HepG2 (cell line): Measurements from ENCODE around the gene FAF1.

Source experiments
- HOXA7 ChIP-seq: sonication (generic); formaldehyde crosslinking; IDR thresholded peaks from 2 replicates; pipeline ENCODE4 v1.8.1; 2022; ENCODE audit warnings: mild to moderate bottlenecking, missing genetic modification reagents, moderate library complexity
- MAX ChIP-seq: IDR thresholded peaks from 2 replicates; pipeline ENCODE4 v1.6.1; 2012; ENCODE audit warnings: inconsistent platforms
- MIER2 ChIP-seq: IDR thresholded peaks from 2 replicates; pipeline ENCODE4 v1.6.1; 2016; ENCODE audit warnings: missing biosample characterization, missing genetic modification reagents
- MIER3 ChIP-seq: IDR thresholded peaks from 2 replicates; pipeline ENCODE4 v1.6.1; 2016; ENCODE audit warnings: missing compliant biosample characterization, borderline replicate concordance
- POLR2A ChIP-seq, 2 experiments: IDR thresholded peaks; 2 replicates each; pipeline ENCODE4 v1.6.1; 2011; ENCODE audit warnings: low read depth in 2 of 2, low read length in 2 of 2, mild to moderate bottlenecking in 1 of 2, moderate library complexity in 1 of 2; ENCODE audit not compliant: insufficient read depth in 1 of 2
- RAD21 ChIP-seq: fragments of 450-650 bp; formaldehyde crosslinking; IDR thresholded peaks from 2 replicates; pipeline ENCODE4 v1.5.0; 2020; ENCODE audit warnings: mild to moderate bottlenecking
- RBFOX2 ChIP-seq: fragments of 200-400 bp; formaldehyde crosslinking; IDR thresholded peaks from 2 replicates; pipeline ENCODE4 v1.6.1; 2017; ENCODE audit warnings: low read depth, mild to moderate bottlenecking, low read length
- SOX6 ChIP-seq, 2 experiments: fragments of 450-650 bp in 1 of 2; sonication (generic) in 1 of 2; formaldehyde crosslinking in 1 of 2; IDR thresholded peaks; 2 replicates each; pipeline versions ENCODE4 v1.4.0 to v1.6.1; 2017 to 2020; ENCODE audit warnings: antibody characterized with exemption in 1 of 2, mild to moderate bottlenecking in 1 of 2, missing genetic modification reagents in 1 of 2
- SP1 ChIP-seq, 2 experiments: fragments of 450-650 bp in 1 of 2; sonication (generic) in 1 of 2; formaldehyde crosslinking in 1 of 2; IDR thresholded peaks; 2 replicates each; pipeline versions ENCODE4 v1.4.0 to v1.6.1; 2016 to 2020; ENCODE audit warnings: missing genetic modification reagents in 1 of 2
- UBTF ChIP-seq: sonication (generic); formaldehyde crosslinking; IDR thresholded peaks from 2 replicates; pipeline ENCODE4 v1.4.0; 2020; ENCODE audit warnings: mild to moderate bottlenecking, missing genetic modification reagents
- ZNF138 ChIP-seq: sonication (generic); formaldehyde crosslinking; IDR thresholded peaks from 2 replicates; pipeline ENCODE4 v1.5.0; 2020; ENCODE audit warnings: mild to moderate bottlenecking, low read depth, missing genetic modification reagents
- ZNF317 ChIP-seq: sonication (generic); formaldehyde crosslinking; IDR thresholded peaks from 2 replicates; pipeline ENCODE4 v1.5.0; 2020; ENCODE audit warnings: mild to moderate bottlenecking, missing genetic modification reagents
- TF ChIP-seq, protein P1 (sequence below): sonication (generic); formaldehyde crosslinking; IDR thresholded peaks from 2 replicates; pipeline ENCODE4 v1.4.0; 2020; ENCODE audit warnings: missing genetic modification reagents
- TF ChIP-seq, protein P2 (sequence below): sonication (generic); formaldehyde crosslinking; IDR thresholded peaks from 2 replicates; pipeline ENCODE4 v1.5.0; 2020; ENCODE audit warnings: missing genetic modification reagents

DNA sequence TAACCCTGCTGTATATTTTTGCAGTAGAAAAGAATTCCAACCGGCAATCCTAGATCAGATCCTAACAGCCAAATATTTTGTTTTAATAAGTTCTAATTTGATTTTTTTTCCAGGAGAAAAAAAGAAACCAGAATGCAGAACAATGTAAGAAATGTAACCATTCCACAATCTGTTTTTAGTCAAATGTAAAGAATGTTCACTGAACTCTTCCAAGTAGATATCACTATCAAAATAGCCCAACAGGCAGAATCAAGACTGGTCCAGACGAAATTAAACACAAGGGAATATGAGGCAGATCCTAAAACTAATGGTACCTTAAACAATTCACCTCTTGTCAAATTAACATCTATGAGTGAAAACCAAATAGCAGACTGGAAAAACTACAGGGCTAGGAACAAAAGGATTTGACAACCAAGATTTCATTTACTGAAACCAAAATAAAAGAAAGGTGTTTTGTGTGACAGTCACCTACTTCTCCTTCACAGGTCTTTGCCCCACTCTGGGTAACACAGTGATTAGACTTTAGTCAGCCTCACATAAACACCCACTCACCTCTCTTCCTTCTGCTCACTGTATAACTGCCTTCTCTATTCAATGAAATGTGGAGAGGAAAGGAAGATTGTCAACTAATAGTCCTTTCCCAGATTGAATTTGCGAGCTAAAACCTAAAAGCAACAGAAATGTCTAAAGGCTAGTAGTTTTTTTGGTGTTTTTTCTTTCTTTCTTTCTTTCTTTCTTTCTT lies 137.9 kb downstream of the FAF1 start:
- no peak for TF ChIP-seq MIER2 (CRISPR knock-in tag)
- no peak for TF ChIP-seq MAX
- TF ChIP-seq, protein P1, sequence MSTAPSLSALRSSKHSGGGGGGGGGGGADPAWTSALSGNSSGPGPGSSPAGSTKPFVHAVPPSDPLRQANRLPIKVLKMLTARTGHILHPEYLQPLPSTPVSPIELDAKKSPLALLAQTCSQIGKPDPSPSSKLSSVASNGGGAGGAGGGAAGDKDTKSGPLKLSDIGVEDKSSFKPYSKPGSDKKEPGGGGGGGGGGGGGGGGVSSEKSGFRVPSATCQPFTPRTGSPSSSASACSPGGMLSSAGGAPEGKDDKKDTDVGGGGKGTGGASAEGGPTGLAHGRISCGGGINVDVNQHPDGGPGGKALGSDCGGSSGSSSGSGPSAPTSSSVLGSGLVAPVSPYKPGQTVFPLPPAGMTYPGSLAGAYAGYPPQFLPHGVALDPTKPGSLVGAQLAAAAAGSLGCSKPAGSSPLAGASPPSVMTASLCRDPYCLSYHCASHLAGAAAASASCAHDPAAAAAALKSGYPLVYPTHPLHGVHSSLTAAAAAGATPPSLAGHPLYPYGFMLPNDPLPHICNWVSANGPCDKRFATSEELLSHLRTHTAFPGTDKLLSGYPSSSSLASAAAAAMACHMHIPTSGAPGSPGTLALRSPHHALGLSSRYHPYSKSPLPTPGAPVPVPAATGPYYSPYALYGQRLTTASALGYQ (CRISPR knock-in tag) = no peak
- TF ChIP-seq RAD21 = no peak
- TF ChIP-seq HOXA7 (CRISPR knock-in tag) = no peak
- TF ChIP-seq SP1 (IDR thresholded peaks at IDR 0.05) = no peak
- TF ChIP-seq SP1 (CRISPR knock-in tag; IDR thresholded peaks at IDR 0.05) = no peak
- no peak for TF ChIP-seq RBFOX2
- TF ChIP-seq, protein P2, sequence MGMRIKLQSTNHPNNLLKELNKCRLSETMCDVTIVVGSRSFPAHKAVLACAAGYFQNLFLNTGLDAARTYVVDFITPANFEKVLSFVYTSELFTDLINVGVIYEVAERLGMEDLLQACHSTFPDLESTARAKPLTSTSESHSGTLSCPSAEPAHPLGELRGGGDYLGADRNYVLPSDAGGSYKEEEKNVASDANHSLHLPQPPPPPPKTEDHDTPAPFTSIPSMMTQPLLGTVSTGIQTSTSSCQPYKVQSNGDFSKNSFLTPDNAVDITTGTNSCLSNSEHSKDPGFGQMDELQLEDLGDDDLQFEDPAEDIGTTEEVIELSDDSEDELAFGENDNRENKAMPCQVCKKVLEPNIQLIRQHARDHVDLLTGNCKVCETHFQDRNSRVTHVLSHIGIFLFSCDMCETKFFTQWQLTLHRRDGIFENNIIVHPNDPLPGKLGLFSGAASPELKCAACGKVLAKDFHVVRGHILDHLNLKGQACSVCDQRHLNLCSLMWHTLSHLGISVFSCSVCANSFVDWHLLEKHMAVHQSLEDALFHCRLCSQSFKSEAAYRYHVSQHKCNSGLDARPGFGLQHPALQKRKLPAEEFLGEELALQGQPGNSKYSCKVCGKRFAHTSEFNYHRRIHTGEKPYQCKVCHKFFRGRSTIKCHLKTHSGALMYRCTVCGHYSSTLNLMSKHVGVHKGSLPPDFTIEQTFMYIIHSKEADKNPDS (CRISPR knock-in tag) = no peak
- no peak for TF ChIP-seq POLR2A (IDR thresholded peaks at IDR 0.05; ENCODE audit: insufficient read depth in 1 of 2, low read depth in 2 of 2, low read length in 2 of 2)
- TF ChIP-seq SOX6 (IDR thresholded peaks at IDR 0.05) = no peak
- TF ChIP-seq SOX6 (CRISPR knock-in tag; IDR thresholded peaks at IDR 0.05) = no peak
- TF ChIP-seq ZNF138 (CRISPR knock-in tag) = no peak
- no peak for TF ChIP-seq ZNF317 (CRISPR knock-in tag)
- TF ChIP-seq MIER3 (CRISPR knock-in tag) = no peak
- TF ChIP-seq UBTF (CRISPR knock-in tag) = no peak
